ENCODE data around the gene ALG8. TPM values are rescaled to one million over a fixed set of nuclear protein-coding genes. Genes with fewer than 3 reads are reported as not detected.

ALG8 gene
- total RNA-seq, 2 donors from 2014 or later: 22.7 to 40.1 TPM

DNA sequence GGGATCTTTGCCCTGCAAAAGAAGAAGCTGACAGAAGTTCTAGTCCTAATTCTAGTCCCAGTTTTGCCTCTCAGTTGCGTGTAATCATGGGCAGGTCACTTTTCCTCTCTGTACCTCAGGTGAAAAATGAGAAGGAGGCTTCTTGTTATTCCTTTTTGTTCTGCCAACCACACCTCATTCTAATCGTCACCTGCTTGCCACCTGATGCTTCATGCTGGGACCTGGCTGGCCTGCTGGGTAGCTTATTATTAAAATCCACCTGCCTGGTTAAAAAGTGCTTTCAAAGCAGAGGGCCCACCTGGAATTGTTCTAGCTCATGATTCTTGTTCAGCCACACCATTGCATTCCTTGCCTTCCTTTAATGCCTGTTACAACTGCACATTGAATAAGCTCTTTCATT lies 8.4 kb upstream of the ALG8 start:
- TF ChIP-seq CTCF (IDR thresholded peaks at IDR 0.05): no peak
- intact Hi-C loops (cut with DNase I): loop anchor here (5.0 kb wide), 1 partner anchor 274 kb away; no protein-coding TSS in a partner anchor
- Histone ChIP-seq H3K27me3 (no peaks in the 10 kb centered on the region), H3K4me3 (no peak overlapping the region), H3K9me3 (no peaks in the 10 kb centered on the region), H3K36me3 (no peaks in the 10 kb centered on the region), H3K4me1 (no peaks in the 10 kb centered on the region), H3K9ac (ENCODE audit: low read depth in 2 of 2, low read length in 2 of 2) (no peak overlapping the region), H3K27ac (no peak overlapping the region)
- DNase-seq: no peak

- H3K27ac ChIP-seq: no peak overlapping the region
- DNase-seq: no peak
- peaks cover 3% of the 10 kb centered on the region for H3K4me1 ChIP-seq
- intact Hi-C loops (cut with DNase I): loop anchor here (5.0 kb wide), 1 partner anchor 277 kb away; no protein-coding TSS in a partner anchor
- no peaks in the 10 kb centered on the region for H3K27me3 ChIP-seq
- TF ChIP-seq CTCF (IDR thresholded peaks at IDR 0.05): no peak
- no peak overlapping the region for H3K9ac ChIP-seq (ENCODE audit: low read depth in 2 of 2, low read length in 2 of 2)
- no peak overlapping the region for H3K4me3 ChIP-seq
- H3K36me3 ChIP-seq: no peaks in the 10 kb centered on the region
- no peaks in the 10 kb centered on the region for H3K9me3 ChIP-seq
Observed at GRCh38 chr11:78145511-78146025, 6.1 kb upstream of the ALG8 start.

DNA sequence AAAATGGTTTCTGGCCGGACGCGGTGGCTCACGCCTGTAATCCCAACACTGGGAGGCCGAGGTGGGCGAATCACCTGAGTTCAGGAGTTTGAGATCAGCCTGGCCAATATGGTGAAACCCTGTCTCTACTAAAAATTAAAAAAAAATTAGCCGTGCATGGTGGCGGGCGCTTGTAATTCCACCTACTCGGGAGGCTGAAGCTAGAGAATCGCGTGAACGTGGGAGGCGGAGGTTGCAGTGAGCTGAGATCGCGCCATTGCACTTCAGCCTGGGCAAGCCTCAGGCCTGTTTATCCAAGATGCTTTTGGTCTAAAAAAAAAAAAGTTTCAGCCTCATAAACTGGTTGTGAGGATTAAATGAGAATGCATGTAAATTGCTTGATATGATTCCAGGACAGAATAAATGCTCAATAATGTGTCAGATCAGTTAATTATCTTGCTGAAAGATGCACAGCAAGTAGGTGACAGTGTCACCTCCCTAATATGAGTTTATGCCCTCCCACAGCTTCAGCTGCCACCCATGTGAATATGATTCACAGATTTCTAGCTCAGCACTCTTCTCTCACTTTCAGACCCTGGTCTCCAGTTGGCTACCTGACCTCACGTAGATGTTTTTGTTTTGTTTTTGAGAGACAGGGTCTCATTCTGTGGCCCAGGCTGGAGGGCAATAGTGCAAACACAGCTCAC lies 1.1 kb upstream of the ALG8 start:
- Histone ChIP-seq H3K27ac (no peak overlapping the region), H3K36me3 (no peaks in the 10 kb centered on the region), H3K27me3 (no peaks in the 10 kb centered on the region), H3K9me3 (no peaks in the 10 kb centered on the region), H3K4me3 (peak overlapping the region; percentile 69), H3K9ac (ENCODE audit: low read depth in 2 of 2, low read length in 2 of 2) (no peak overlapping the region), H3K4me1 (peaks cover 13% of the 10 kb centered on the region)
- intact Hi-C loops (cut with DNase I): no loop called here
- DNase-seq: no peak
- no peak for TF ChIP-seq CTCF (IDR thresholded peaks at IDR 0.05)

GRCh38 chr11:78138694-78139421 lies 568 bp downstream of the ALG8 start:
- intact Hi-C loops (cut with DNase I): no loop called here

More at GRCh38 chr11:78138694-78139421, 568 bp downstream of the ALG8 start:
- H3K27me3 ChIP-seq: no peaks in the 10 kb centered on the region
- no peaks in the 10 kb centered on the region for H3K36me3 ChIP-seq
- H3K9me3 ChIP-seq: no peaks in the 10 kb centered on the region
- peak; percentile 50 for DNase-seq
- H3K4me3 ChIP-seq: peak overlapping the region; percentile 69
- H3K4me1 ChIP-seq: peaks cover 13% of the 10 kb centered on the region
- peak overlapping the region; percentile 44 for H3K27ac ChIP-seq
- no peak for TF ChIP-seq CTCF (IDR thresholded peaks at IDR 0.05)
- H3K9ac ChIP-seq (ENCODE audit: low read depth in 2 of 2, low read length in 2 of 2): peak overlapping the region; percentile 65 to 86
